ENCODE results near the gene CACNA2D2.

GRCh38 chr3:50502225-50502583, 1.2 kb downstream of the CACNA2D2 start:
- no peak for TF ChIP-seq CTCF (IDR thresholded peaks at IDR 0.05; ENCODE audit: insufficient read depth, low read length, poor library complexity, severe bottlenecking)
- no peak for TF ChIP-seq EZH2phosphoT487 (conservative IDR thresholded peaks at IDR 0.05; ENCODE audit: low read length)

Data from SU-DHL-6 (cell line).